Pancreas (tissue), 10 donors: ENCODE results near the gene BAD. TPM values are rescaled to one million over a fixed set of nuclear protein-coding genes. Genes with fewer than 3 reads are reported as not detected.
"Not testable (repeated sequence)": the region's sequence is repeated elsewhere in the genome, so short reads cannot be mapped to it uniquely, and the experiment has no call there.

Source experiments
- ATAC-seq, 4 donors: fragments of 200-7000 bp; cut with Tn5 transposase; one replicate each; pipeline versions ENCODE4 v1.8.0 to v1.9.1; 2020; ENCODE audit warnings: mild to moderate bottlenecking in 4 of 4, moderate library complexity in 4 of 4
- DNase-seq, 6 donors: peaks; one replicate each; pipeline ENCODE4 v3.0.0-alpha.2; 2020
- FAIRE-seq: peaks from 2 replicates; lab custom pipeline; 2012; peaks lifted over from hg19 to GRCh38; lab: Jason Lieb, UNC
- H3K27ac ChIP-seq, 4 donors: fragments of 200-600 bp; sonication (generic); 1 replicate in 3 of 4; 2 replicates in 1 of 4; pipeline versions ENCODE4 v1.5.0 to v1.8.0; 2020
- H3K27me3 ChIP-seq, 4 donors: fragments of 200-600 bp; one replicate each; pipeline ENCODE4 v1.8.0; 2021
- H3K36me3 ChIP-seq, 3 donors: fragments of 200-600 bp; sonication (generic) in 1 of 3; one replicate each; pipeline versions ENCODE4 v1.5.0 to v1.8.0; 2020 to 2021
- H3K4me1 ChIP-seq, 3 donors: fragments of 200-600 bp; one replicate each; pipeline ENCODE4 v1.8.0; 2021
- H3K4me3 ChIP-seq, 4 donors: fragments of 200-600 bp; sonication (generic) in 2 of 4; one replicate each; pipeline versions ENCODE4 v1.5.0 to v1.8.0; 2020 to 2021
- H3K9me3 ChIP-seq, 4 donors: fragments of 200-600 bp; one replicate each; pipeline ENCODE4 v1.8.0; 2021
- WGBS, 2 donors: extraction: QIAGEN DNeasy Blood & Tissue Kit; methylation state at CpG; one replicate each; pipeline ENCODE4 v1.1.7; 2013; 5-methylcytosine and 5-hydroxymethylcytosine counted together
- intact Hi-C, 3 donors: fragments of 100-400 bp; cut with DNase I; formaldehyde crosslinking; loops; one replicate each; pipeline versions ENCODE4 v1.11.1 to v1.14.2; 2022
- polyA plus RNA-seq, 2 donors: library from polyadenylated mRNA; stranded (reverse); fragments of 200-250 nt; gene quantifications; one replicate each; pipeline ENCODE4 v1.2.3, GENCODE V29; 2013
- total RNA-seq, 6 donors: library from RNA; stranded (reverse); fragmentation: NEBNext Ultra II Directional in 4 of 6; extraction: Animal tissue kit (Norgen Biotek cat#: 25700) in 4 of 6; gene quantifications; one replicate each; pipeline versions ENCODE4 v1.2.1 to v1.2.4, GENCODE V29; 2021 to 2023
- TF ChIP-seq, protein P1 (sequence below), 4 donors: fragments of 200-600 bp; sonication (generic) in 3 of 4; IDR thresholded peaks; one replicate each; pipeline versions ENCODE4 v1.5.0 to v1.8.0; 2021; ENCODE audit warnings: antibody characterized with exemption in 4 of 4
- donor health status: healthy with polysubstance abuse.
- donor health status: DM: no; HTN: no; CAD: no; lungs with moderate emphysema.
- donor health status: DM: no; HTN: no; CAD: no.
- donor health status: control.
- donor health status: control.
- donor health status: Bipolar disorder and iron deficiency.
- donor health status: DM: yes; HTN: yes; CAD: no.
- donor health status: DM: no; HTN: no; CAD: no.
- donor health status: DM: no; HTN: no; CAD: no.
- donor health status: DM: yes; HTN: yes; CAD: no.

BAD gene
- total and polyA plus RNA-seq, 8 donors: 21.5 to 66.3 (median 24.5) TPM

DNA sequence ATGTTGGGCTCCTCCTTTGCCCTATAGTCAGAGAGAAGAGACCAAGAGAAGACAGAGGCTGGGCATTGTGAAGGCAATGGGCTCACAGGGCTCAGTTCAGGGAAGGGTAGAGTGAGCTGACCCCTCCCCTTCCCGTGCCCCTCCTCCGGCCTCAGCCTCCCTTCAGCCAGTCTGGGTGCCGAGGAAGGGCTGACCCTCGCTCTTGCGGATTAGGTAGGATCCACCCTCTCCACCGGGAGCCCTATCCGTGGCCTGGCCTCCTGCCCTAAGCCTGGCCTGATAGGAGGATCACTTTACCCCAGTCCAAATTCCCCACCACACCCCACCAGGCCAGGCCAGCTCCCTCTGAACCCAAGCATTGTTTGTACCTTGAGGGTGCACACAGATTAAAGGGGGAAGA lies 35.9 kb downstream of the BAD start:
- ATAC-seq: no peak
- H3K36me3 ChIP-seq: no peaks in the 10 kb centered on the region
- WGBS, 2 donors: 77 to 79% methylated on average over 7 of the region's 7 CpGs
- H3K9me3 ChIP-seq: no peaks in the 10 kb centered on the region
- DNase-seq: no peak
- peaks cover 0 to 14% (median 4%) of the 10 kb centered on the region in 3 donors for H3K4me1 ChIP-seq
- H3K27me3 ChIP-seq: no peaks in the 10 kb centered on the region
- TF ChIP-seq, protein P1, sequence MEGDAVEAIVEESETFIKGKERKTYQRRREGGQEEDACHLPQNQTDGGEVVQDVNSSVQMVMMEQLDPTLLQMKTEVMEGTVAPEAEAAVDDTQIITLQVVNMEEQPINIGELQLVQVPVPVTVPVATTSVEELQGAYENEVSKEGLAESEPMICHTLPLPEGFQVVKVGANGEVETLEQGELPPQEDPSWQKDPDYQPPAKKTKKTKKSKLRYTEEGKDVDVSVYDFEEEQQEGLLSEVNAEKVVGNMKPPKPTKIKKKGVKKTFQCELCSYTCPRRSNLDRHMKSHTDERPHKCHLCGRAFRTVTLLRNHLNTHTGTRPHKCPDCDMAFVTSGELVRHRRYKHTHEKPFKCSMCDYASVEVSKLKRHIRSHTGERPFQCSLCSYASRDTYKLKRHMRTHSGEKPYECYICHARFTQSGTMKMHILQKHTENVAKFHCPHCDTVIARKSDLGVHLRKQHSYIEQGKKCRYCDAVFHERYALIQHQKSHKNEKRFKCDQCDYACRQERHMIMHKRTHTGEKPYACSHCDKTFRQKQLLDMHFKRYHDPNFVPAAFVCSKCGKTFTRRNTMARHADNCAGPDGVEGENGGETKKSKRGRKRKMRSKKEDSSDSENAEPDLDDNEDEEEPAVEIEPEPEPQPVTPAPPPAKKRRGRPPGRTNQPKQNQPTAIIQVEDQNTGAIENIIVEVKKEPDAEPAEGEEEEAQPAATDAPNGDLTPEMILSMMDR (IDR thresholded peaks at IDR 0.05): no peak
- no peak for FAIRE-seq
- H3K4me3 ChIP-seq: no peak overlapping the region
- H3K27ac ChIP-seq: no peak overlapping the region
- intact Hi-C loops: no loop called here

DNA sequence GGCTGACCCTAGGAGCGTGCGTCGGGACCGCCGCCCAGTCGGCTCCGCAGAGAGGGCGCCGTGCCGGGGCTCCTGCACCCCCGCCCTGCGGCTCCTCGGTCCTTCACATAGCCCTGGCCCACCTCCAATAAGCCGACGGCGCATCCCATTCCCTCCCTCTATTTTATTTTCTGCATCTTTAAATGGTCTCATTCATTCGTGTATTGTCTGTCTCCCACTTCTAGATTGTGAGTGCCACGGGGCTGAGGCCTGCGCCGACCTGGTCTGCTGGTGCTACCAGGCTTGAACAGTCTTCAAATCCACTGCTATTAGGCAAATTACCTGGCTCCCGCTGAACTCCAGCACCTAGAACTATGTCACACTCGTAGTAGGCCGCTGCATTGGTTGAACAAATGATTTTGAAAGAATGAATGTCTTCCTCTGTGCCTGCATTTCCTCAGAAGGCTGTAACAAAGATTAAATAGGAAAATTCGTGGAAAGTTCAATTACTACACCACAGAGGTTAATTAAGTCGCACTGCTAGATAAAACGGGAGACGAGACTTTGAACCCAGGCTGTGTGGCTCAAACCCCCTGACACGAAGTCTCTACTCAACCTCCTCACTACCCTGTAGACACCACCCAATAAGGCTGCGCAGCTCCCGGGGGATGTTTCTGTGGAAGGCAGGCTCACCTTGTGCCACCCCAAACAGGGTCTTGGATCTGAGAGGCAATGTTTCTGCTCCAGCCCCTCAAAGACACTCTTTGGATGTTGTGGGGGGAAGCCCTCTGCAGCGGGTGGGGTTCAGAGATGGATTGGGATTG lies 36.5 kb downstream of the BAD start:
- ATAC-seq (no peak), DNase-seq (no peak), FAIRE-seq (no peak)
- H3K27me3 ChIP-seq: no peaks in the 10 kb centered on the region
- TF ChIP-seq, protein P1 (IDR thresholded peaks at IDR 0.05): no peak
- peak overlapping the region; percentile 35 to 70 (median 48) for H3K4me3 ChIP-seq
- H3K27ac ChIP-seq: peak overlapping the region in 2 of 4 donors; percentile 72 to 85
- no peaks in the 10 kb centered on the region for H3K36me3 ChIP-seq
- intact Hi-C loops: no loop called here
- no peaks in the 10 kb centered on the region for H3K9me3 ChIP-seq
- H3K4me1 ChIP-seq: peaks cover 0 to 19% (median 11%) of the 10 kb centered on the region in 3 donors
- 32 to 36% methylated on average over 30 to 31 of the region's 31 CpGs for WGBS, 2 donors

DNA sequence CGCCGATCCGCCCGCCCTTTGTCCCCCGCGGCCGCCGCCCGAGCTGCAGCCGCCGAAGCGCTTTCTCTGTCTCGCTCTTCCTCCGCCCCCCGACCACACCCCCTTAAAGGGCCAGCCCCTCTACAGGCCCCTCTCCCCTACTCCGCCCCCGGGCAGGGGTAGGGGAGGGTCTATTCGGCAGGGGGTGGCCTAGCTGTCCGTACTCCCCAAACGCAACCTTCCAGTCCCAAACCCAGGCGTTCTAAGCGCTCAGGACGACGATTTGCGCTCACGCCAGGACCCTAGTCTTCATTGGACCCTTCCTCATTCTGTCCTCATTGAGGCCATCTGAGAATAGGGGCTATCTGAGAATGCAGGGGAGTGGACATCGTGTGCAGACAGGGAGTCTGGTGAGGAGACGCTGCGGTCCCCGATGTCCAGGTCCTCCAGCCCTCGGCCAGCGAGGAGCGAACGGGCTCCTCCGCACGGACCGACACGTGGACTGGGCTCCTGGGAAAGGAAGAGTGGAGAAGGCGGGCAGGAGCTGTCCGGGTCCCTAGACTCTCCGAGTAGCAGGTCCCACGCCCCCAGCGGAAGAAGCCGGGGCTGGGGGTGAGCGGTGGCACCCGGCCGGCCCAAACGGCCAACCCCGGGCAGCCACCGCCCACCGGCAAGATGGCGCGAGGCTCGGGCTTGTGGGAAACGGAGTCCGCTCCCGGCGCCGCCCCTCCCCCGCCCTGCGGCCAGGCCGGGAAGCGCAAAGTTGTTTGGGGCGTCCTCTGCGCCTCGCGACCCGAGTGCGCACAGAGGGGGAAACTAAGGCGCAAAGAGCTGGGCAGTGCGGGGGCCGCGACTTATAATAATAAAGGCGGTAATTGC lies 37.4 kb downstream of the BAD start, which contains the start of gene PPP1R14B:
PPP1R14B (minus strand) TSS at position 73 of the 858 bp plus-strand sequence. CDS start 270 bp downstream, outside the sequence.
- Histone ChIP-seq H3K36me3 (no peaks in the 10 kb centered on the region), H3K4me3 (peak within 1 kb of the TSS; percentile 35 to 75 (median 62)), H3K9me3 (no peaks in the 10 kb centered on the region), H3K27me3 (no peaks in the 10 kb centered on the region), H3K4me1 (peaks cover 0 to 24% (median 17%) of the 10 kb centered on the region in 3 donors), H3K27ac (peak within 1 kb of the TSS; percentile 76 to 89 (median 83))
- FAIRE-seq: no peak
- WGBS, 2 donors: 0% methylated on average over 56 to 73 of the region's 74 CpGs
- ATAC-seq: peak; percentile 55 to 74 (median 68)
- TF ChIP-seq, protein P1 (IDR thresholded peaks at IDR 0.05): peak in 1 of 4 donors; percentile 5
- intact Hi-C loops: no loop called here
- peak; percentile 84 to 95 (median 90) for DNase-seq

DNA sequence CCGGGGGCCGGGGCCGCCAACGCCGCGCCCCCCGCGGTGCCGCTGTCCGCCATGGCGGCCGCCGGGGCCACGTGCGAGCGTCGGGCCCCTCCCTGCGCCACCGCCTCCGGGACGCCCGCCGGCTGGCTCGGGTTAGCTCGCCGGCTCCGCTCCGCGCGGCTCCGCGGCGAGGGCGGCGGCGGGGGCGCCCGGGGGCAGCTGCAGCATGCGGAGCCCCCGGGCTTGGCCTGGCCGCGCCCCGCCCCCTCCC lies 37.9 kb downstream of the BAD start:
- WGBS, 2 donors: 0% methylated on average over 16 to 43 of the region's 43 CpGs
- H3K36me3 ChIP-seq, DNase-seq, H3K27me3 ChIP-seq, FAIRE-seq, intact Hi-C loops, H3K9me3 ChIP-seq: not testable (repeated sequence)
- Histone ChIP-seq H3K27ac (peak overlapping the region; percentile 76 to 89 (median 83)), H3K4me1 (peaks cover 0 to 24% (median 17%) of the 10 kb centered on the region in 3 donors), H3K4me3 (peak overlapping the region in 3 of 4 donors; percentile 35 to 70 (median 54))
- peak in 1 of 4 donors; percentile 0 for ATAC-seq
